NT2/D1 (cell line): ENCODE results near the gene ITGB2.

Experiments used
- DNase-seq: peaks from one replicate; pipeline ENCODE4 v3.0.0-alpha.2; 2011; ENCODE audit warnings: low read depth, low spot score
- H3K27me3 ChIP-seq: 2 replicates; pipeline ENCODE4 v1.6.0; 2011; ENCODE audit warnings: mild to moderate bottlenecking; ENCODE audit not compliant: insufficient read length, insufficient read depth
- H3K36me3 ChIP-seq: 2 replicates; pipeline ENCODE4 v1.6.1; 2011; ENCODE audit warnings: mild to moderate bottlenecking, low read length, mixed read lengths; ENCODE audit not compliant: insufficient read depth, insufficient read length
- H3K4me1 ChIP-seq: 2 replicates; pipeline ENCODE4 v1.5.1; 2011; ENCODE audit not compliant: insufficient read depth, insufficient read length
- H3K4me3 ChIP-seq: 2 replicates; pipeline ENCODE4 v1.5.1; 2011; ENCODE audit warnings: low read depth; ENCODE audit not compliant: insufficient read length
- H3K9ac ChIP-seq: 2 replicates; pipeline ENCODE4 v1.6.0; 2011; ENCODE audit warnings: low read depth; ENCODE audit not compliant: insufficient read length
- H3K9me3 ChIP-seq: 2 replicates; pipeline ENCODE4 v1.5.1; 2011; ENCODE audit warnings: mild to moderate bottlenecking, low read length; ENCODE audit not compliant: insufficient read depth
- SUZ12 ChIP-seq: IDR thresholded peaks from 2 replicates; pipeline ENCODE4 v1.6.1; 2011; ENCODE audit not compliant: insufficient read length, insufficient read depth; ENCODE audit errors: extremely low read depth
- YY1 ChIP-seq: IDR thresholded peaks from 2 replicates; pipeline ENCODE4 v1.6.1; 2011; ENCODE audit not compliant: insufficient read length, insufficient read depth
- ZNF274 ChIP-seq: IDR thresholded peaks from 2 replicates; pipeline ENCODE4 v1.6.1; 2011; ENCODE audit warnings: mild to moderate bottlenecking, low read depth, low read length

The ITGB2 gene

GRCh38 chr21:44854664-44855446, 65.8 kb downstream of the ITGB2 start:
- Histone ChIP-seq H3K9me3 (no peaks in the 10 kb centered on the region), H3K4me3 (no peak overlapping the region), H3K9ac (no peak overlapping the region), H3K27me3 (no peaks in the 10 kb centered on the region), H3K36me3 (peaks cover 97% of the 10 kb centered on the region), H3K4me1 (peaks cover 2% of the 10 kb centered on the region)
- no peak for DNase-seq
- TF ChIP-seq YY1: no peak
- TF ChIP-seq ZNF274: no peak
- no peak for TF ChIP-seq SUZ12

- H3K9me3 ChIP-seq: no peaks in the 10 kb centered on the region
- no peak overlapping the region for H3K9ac ChIP-seq
- H3K36me3 ChIP-seq: peaks cover 97% of the 10 kb centered on the region
- no peak overlapping the region for H3K4me3 ChIP-seq
- TF ChIP-seq ZNF274 (no peak), SUZ12 (no peak), YY1 (no peak)
- no peak for DNase-seq
- H3K27me3 ChIP-seq: no peaks in the 10 kb centered on the region
- H3K4me1 ChIP-seq: peaks cover 2% of the 10 kb centered on the region
Measured at GRCh38 chr21:44854391-44854663, 66.4 kb downstream of the ITGB2 start.

GRCh38 chr21:44853601-44854390, 66.9 kb downstream of the ITGB2 start:
- no peak overlapping the region for H3K9ac ChIP-seq
- TF ChIP-seq ZNF274 (no peak), YY1 (no peak), SUZ12 (no peak)
- H3K9me3 ChIP-seq: no peaks in the 10 kb centered on the region
- no peak overlapping the region for H3K4me3 ChIP-seq
- DNase-seq: no peak
- H3K27me3 ChIP-seq: no peaks in the 10 kb centered on the region
- H3K36me3 ChIP-seq: peaks cover 97% of the 10 kb centered on the region
- peaks cover 2% of the 10 kb centered on the region for H3K4me1 ChIP-seq

GRCh38 chr21:44850905-44851657, 69.6 kb downstream of the ITGB2 start:
- peaks cover 73% of the 10 kb centered on the region for H3K36me3 ChIP-seq
- H3K9ac ChIP-seq: no peak overlapping the region
- peaks cover 14% of the 10 kb centered on the region for H3K4me1 ChIP-seq
- no peak overlapping the region for H3K4me3 ChIP-seq
- TF ChIP-seq YY1: no peak
- TF ChIP-seq ZNF274: no peak
- TF ChIP-seq SUZ12: no peak
- DNase-seq: no peak
- H3K27me3 ChIP-seq: no peaks in the 10 kb centered on the region
- H3K9me3 ChIP-seq: no peaks in the 10 kb centered on the region

DNA sequence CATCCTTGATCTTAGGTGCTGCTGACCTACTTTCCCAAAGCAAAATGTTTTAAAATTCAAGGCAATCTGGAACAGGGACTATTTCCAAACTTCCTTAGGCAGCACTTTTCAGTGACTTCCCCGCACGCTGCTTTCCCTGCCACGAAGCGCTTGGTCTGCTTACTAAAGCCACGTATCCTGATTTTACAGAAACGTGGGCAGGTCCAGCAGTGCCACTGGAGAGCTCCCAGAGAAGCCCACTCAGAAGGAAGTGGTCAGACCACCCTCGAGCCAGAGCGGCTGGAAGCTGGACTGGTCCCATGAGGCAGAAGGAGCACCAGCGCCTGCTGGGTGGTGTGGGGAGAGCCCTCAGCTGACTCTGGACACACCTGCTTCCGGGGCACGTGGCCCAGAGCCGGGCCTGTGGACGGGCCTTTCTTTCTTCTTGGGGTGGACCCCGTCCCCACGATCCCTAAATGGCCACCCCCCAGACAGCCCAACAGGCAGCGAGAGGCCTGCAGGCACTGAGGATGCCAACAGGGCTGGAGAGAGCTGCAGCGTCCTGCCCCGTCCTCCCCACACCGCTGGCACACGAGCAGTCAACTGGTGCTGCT, 70.4 kb downstream of the ITGB2 start:
- H3K9ac ChIP-seq: no peak overlapping the region
- no peak for TF ChIP-seq ZNF274
- TF ChIP-seq SUZ12: no peak
- no peak for TF ChIP-seq YY1
- DNase-seq: no peak

DNA sequence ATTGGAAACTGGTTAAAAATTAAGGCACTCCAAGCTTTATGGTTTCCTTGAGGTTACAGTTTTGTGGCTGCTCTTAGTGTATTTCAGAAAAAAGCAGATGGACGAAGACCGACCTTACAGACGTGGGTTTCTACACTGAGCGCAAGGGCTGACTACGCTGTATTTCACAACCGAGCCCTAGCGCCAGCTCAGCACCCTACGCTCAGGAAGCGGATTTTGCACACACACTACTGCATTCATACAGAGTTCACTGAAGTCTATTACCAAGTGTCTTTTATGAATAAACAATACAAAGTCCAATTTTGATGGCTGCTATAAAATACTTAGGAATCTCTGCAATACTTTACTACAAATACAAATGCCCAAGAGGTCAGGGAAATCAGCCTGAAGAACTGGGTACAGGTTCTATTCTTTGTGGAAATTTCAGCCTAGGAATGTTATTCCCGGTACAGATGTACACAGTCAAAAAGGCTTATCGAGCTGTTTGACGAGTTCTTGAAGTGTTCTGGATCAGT, 71.0 kb downstream of the ITGB2 start:
- Histone ChIP-seq H3K27me3 (no peaks in the 10 kb centered on the region), H3K9ac (no peak overlapping the region), H3K4me3 (no peak overlapping the region), H3K4me1 (peaks cover 19% of the 10 kb centered on the region), H3K9me3 (no peaks in the 10 kb centered on the region), H3K36me3 (peaks cover 59% of the 10 kb centered on the region)
- TF ChIP-seq SUZ12 (no peak), YY1 (no peak), ZNF274 (no peak)
- DNase-seq: no peak

More for the DNA sequence above, 70.4 kb downstream of the ITGB2 start:
- peaks cover 65% of the 10 kb centered on the region for H3K36me3 ChIP-seq
- peaks cover 17% of the 10 kb centered on the region for H3K4me1 ChIP-seq
- H3K4me3 ChIP-seq: no peak overlapping the region
- no peaks in the 10 kb centered on the region for H3K27me3 ChIP-seq
- H3K9me3 ChIP-seq: no peaks in the 10 kb centered on the region
